H4 (cell line): ENCODE results near the gene ACTG2. TPM values are rescaled to one million over a fixed set of nuclear protein-coding genes. Genes with fewer than 3 reads are reported as not detected.
"Not testable (repeated sequence)": the region's sequence is repeated elsewhere in the genome, so short reads cannot be mapped to it uniquely, and the experiment has no call there.

Experiments
- DNase-seq: peaks from one replicate; pipeline ENCODE4 v3.0.0-alpha.2; 2015; ENCODE audit warnings: low spot score
- total RNA-seq: library from RNA; depleted of rRNA; stranded (reverse); fragments of >200 nt; shearing (Covaris generic); gene quantifications from 2 replicates; pipeline ENCODE4 v1.2.3, GENCODE V29; 2014

ACTG2 gene
- total RNA-seq, 1 experiment from 2014 or later: not detected

- DNase-seq: no peak
Measured at GRCh38 chr2:73937103-73937885, 44.5 kb downstream of the ACTG2 start.

- no peak for DNase-seq
Measured at GRCh38 chr2:73937899-73938298, 45.1 kb downstream of the ACTG2 start.

GRCh38 chr2:73938718-73939352 lies 46.0 kb downstream of the ACTG2 start:
- no peak for DNase-seq

GRCh38 chr2:73939419-73939818 lies 46.6 kb downstream of the ACTG2 start:
- no peak for DNase-seq

- DNase-seq: not testable (repeated sequence)
Measured at GRCh38 chr2:73940066-73940465, 47.3 kb downstream of the ACTG2 start.

GRCh38 chr2:73942664-73943063 lies 49.9 kb downstream of the ACTG2 start:
- DNase-seq: no peak

GRCh38 chr2:73944714-73945113 lies 51.9 kb downstream of the ACTG2 start:
- DNase-seq: no peak

- DNase-seq: no peak
Measured at GRCh38 chr2:73946215-73946614, 53.4 kb downstream of the ACTG2 start.

- no peak for DNase-seq
Measured at GRCh38 chr2:73946666-73947065, 53.9 kb downstream of the ACTG2 start.

GRCh38 chr2:73947412-73948018 lies 54.7 kb downstream of the ACTG2 start:
- DNase-seq: no peak

GRCh38 chr2:73949802-73950201 lies 57.0 kb downstream of the ACTG2 start:
- DNase-seq: no peak

- no peak for DNase-seq
Measured at GRCh38 chr2:73952499-73953446, 60.0 kb downstream of the ACTG2 start.

GRCh38 chr2:73956218-73956865 lies 63.5 kb downstream of the ACTG2 start:
- DNase-seq: no peak

GRCh38 chr2:73961274-73961673 lies 68.5 kb downstream of the ACTG2 start:
- DNase-seq: no peak

- DNase-seq: no peak
Measured at GRCh38 chr2:73961823-73962615, 69.2 kb downstream of the ACTG2 start.

GRCh38 chr2:73962798-73963197 lies 70.0 kb downstream of the ACTG2 start:
- no peak for DNase-seq

GRCh38 chr2:73963385-73964120 lies 70.7 kb downstream of the ACTG2 start:
- no peak for DNase-seq

- no peak for DNase-seq
Measured at GRCh38 chr2:73964223-73964622, 71.4 kb downstream of the ACTG2 start.

- DNase-seq: no peak
Measured at GRCh38 chr2:73965053-73965452, 72.2 kb downstream of the ACTG2 start.
